ENCODE results near the gene TMC3.

- TF ChIP-seq CTCF (IDR thresholded peaks at IDR 0.05 in 8 of 11, conservative IDR thresholded peaks at IDR 0.05 in 3 of 11) (no peak), POLR2AphosphoS5 (IDR thresholded peaks at IDR 0.05) (no peak)
These were observed 15.8 kb downstream of the TMC3 start for GRCh38 chr15:81358248-81358647.

All from spleen (tissue), 7 donors.